ENCODE results near the gene PMEL. TPM values are rescaled to one million over a fixed set of nuclear protein-coding genes. Genes with fewer than 3 reads are reported as not detected.

PMEL gene
- total RNA-seq, 1 experiment from 2014 or later, result not detected

GRCh38 chr12:55979069-55979468 lies 13.2 kb upstream of the PMEL start:
- CTCF ChIA-PET, result interaction anchor here (0.6 to 0.8 kb wide), 4 partner anchors 10 to 241 kb away, joined by 3 to 5 read pairs (median 3); no protein-coding TSS in a partner anchor
- no TSS peak for BruUV-seq (replicated peaks)
- intact Hi-C loops (cut with micrococcal nuclease), result no loop called here
- no peak for DNase-seq (ENCODE audit: unreplicated experiment)
- H3K9me3 Mint-ChIP-seq (ENCODE audit: unreplicated experiment), result no peaks in the 10 kb centered on the region
- H3K27me3 Mint-ChIP-seq (ENCODE audit: insufficient read depth, unreplicated experiment), result no peaks in the 10 kb centered on the region
- H3K4me3 Mint-ChIP-seq (ENCODE audit: unreplicated experiment), result no peak overlapping the region
- peaks cover 52% of the 10 kb centered on the region for H3K36me3 Mint-ChIP-seq (ENCODE audit: insufficient read depth, unreplicated experiment)
- POLR2A ChIA-PET, result interaction anchor here (1.2 kb wide), 1 partner anchor 9 kb away, joined by 4 read pairs; no protein-coding TSS in a partner anchor
- TF ChIP-seq, protein P1, sequence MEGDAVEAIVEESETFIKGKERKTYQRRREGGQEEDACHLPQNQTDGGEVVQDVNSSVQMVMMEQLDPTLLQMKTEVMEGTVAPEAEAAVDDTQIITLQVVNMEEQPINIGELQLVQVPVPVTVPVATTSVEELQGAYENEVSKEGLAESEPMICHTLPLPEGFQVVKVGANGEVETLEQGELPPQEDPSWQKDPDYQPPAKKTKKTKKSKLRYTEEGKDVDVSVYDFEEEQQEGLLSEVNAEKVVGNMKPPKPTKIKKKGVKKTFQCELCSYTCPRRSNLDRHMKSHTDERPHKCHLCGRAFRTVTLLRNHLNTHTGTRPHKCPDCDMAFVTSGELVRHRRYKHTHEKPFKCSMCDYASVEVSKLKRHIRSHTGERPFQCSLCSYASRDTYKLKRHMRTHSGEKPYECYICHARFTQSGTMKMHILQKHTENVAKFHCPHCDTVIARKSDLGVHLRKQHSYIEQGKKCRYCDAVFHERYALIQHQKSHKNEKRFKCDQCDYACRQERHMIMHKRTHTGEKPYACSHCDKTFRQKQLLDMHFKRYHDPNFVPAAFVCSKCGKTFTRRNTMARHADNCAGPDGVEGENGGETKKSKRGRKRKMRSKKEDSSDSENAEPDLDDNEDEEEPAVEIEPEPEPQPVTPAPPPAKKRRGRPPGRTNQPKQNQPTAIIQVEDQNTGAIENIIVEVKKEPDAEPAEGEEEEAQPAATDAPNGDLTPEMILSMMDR (IDR thresholded peaks at IDR 0.05; ENCODE audit: unreplicated experiment), result no peak
- H3K4me1 Mint-ChIP-seq (ENCODE audit: insufficient read depth, unreplicated experiment), result peaks cover 12% of the 10 kb centered on the region
- no peak overlapping the region for H3K27ac Mint-ChIP-seq (ENCODE audit: low read depth, unreplicated experiment)

DNA sequence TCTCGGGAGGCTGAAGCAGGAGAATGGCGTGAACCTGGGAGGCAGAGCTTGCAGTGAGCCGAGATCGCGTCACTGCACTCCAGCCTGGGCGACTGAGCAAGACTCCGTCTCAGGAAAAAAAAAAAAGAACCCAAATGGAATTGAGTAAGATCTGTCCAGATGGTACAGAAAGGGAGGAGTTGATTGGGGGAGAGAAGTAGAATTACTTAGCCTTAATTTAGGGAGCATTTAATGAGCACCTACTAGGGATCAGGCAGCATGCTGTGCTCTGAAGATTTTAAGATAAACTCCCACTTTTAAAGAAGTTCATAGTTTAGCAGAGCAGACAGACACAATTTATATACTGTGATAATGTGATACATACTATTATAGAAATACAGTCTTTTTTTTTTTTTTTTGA lies 12.6 kb upstream of the PMEL start:
- BruUV-seq (replicated peaks), result no TSS peak
- H3K27me3 Mint-ChIP-seq (ENCODE audit: insufficient read depth, unreplicated experiment), result no peaks in the 10 kb centered on the region
- H3K27ac Mint-ChIP-seq (ENCODE audit: low read depth, unreplicated experiment), result no peak overlapping the region
- intact Hi-C loops (cut with micrococcal nuclease), result no loop called here
- no peaks in the 10 kb centered on the region for H3K9me3 Mint-ChIP-seq (ENCODE audit: unreplicated experiment)
- H3K4me1 Mint-ChIP-seq (ENCODE audit: insufficient read depth, unreplicated experiment), result peaks cover 12% of the 10 kb centered on the region
- H3K36me3 Mint-ChIP-seq (ENCODE audit: insufficient read depth, unreplicated experiment), result peaks cover 45% of the 10 kb centered on the region
- DNase-seq (ENCODE audit: unreplicated experiment), result no peak
- H3K4me3 Mint-ChIP-seq (ENCODE audit: unreplicated experiment), result no peak overlapping the region
- TF ChIP-seq, protein P1 (IDR thresholded peaks at IDR 0.05; ENCODE audit: unreplicated experiment), result no peak
- ChIA-PET CTCF (interaction anchor here (0.8 to 1.0 kb wide), 2 partner anchors 11 to 52 kb away, joined by 3 read pairs; no protein-coding TSS in a partner anchor), POLR2A (interaction anchor here (1.2 kb wide), 1 partner anchor 9 kb away, joined by 4 read pairs; no protein-coding TSS in a partner anchor)

GRCh38 chr12:55974308-55974730 lies 8.5 kb upstream of the PMEL start:
- Mint-ChIP-seq H3K27ac (ENCODE audit: low read depth, unreplicated experiment) (no peak overlapping the region), H3K36me3 (ENCODE audit: insufficient read depth, unreplicated experiment) (peaks cover 28% of the 10 kb centered on the region), H3K9me3 (ENCODE audit: unreplicated experiment) (no peaks in the 10 kb centered on the region), H3K4me3 (ENCODE audit: unreplicated experiment) (no peak overlapping the region), H3K27me3 (ENCODE audit: insufficient read depth, unreplicated experiment) (no peaks in the 10 kb centered on the region), H3K4me1 (ENCODE audit: insufficient read depth, unreplicated experiment) (peaks cover 25% of the 10 kb centered on the region)
- intact Hi-C loops (cut with micrococcal nuclease), result no loop called here
- TF ChIP-seq, protein P1 (IDR thresholded peaks at IDR 0.05; ENCODE audit: unreplicated experiment), result no peak
- peak; percentile 47 for DNase-seq (ENCODE audit: unreplicated experiment)
- ChIA-PET POLR2A (interaction anchor here (0.6 to 3.6 kb wide), 41 partner anchors 8 to 325 kb away, joined by 3 to 140 read pairs (median 7); partner anchors contain the start of genes CD63, DGKA, DNAJC14 and ESYT1), CTCF (interaction anchor here (0.6 to 2.3 kb wide), 13 partner anchors 8 to 1556 kb away, joined by 3 to 14 read pairs (median 3); partner anchors contain the start of genes DGKA and SUOX)
- BruUV-seq (replicated peaks), result no TSS peak

DNA sequence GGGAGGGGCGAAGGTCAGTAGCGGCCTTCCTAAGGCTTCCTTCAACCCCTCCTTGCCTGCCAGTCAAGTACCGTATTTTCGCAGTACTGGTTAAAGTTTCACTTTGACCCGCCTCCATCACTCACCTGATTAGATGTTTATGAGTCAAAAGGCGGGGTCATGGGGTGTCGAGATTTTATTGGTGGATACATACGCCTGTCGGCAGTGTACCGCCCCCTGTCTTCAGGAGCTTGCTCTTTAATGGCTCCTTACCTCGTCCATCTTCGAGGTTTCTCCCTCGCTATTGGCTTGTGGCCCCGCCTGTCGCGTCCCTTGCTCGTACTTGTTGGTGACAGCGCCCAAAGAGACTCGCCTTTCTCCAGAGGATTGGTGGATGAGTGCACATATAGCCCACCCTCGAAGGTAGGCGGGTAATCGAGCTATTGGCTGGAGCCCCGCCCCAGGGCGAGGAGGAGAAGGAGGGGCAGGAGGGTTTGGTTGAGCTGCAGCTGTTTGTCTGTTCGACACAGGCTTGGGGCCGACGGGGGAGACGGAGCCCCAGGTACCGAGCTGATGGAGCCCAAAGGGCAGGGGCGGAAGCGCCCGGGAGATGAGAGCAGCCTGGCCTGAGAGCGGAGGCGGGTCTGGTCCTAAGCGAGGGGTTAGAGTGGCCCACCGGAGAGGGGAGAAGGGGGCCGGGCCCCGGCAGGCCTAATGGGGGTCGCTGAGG lies 7.9 kb upstream of the PMEL start, which contains the start of gene RAB5B:
Gene RAB5B, plus strand, starts transcription at position 480 of the 709 bp plus-strand sequence. CDS start 12,883 bp downstream, outside the sequence.
- intact Hi-C loops (cut with micrococcal nuclease), result loop anchor here (1.0 to 2.0 kb wide), 2 partner anchors 17 to 41 kb away; no protein-coding TSS in a partner anchor
- no peak within 1 kb of the TSS for H3K27ac Mint-ChIP-seq (ENCODE audit: low read depth, unreplicated experiment)
- POLR2A ChIA-PET, result interaction anchor here (0.6 to 3.6 kb wide), 48 partner anchors 8 to 1593 kb away, joined by 3 to 140 read pairs (median 5); partner anchors contain the start of genes CD63, DGKA, DNAJC14 and ESYT1

More for the DNA sequence above, 7.9 kb upstream of the PMEL start, which contains the start of gene RAB5B:
- Mint-ChIP-seq H3K36me3 (ENCODE audit: insufficient read depth, unreplicated experiment) (peaks cover 28% of the 10 kb centered on the region), H3K4me1 (ENCODE audit: insufficient read depth, unreplicated experiment) (peaks cover 25% of the 10 kb centered on the region), H3K9me3 (ENCODE audit: unreplicated experiment) (no peaks in the 10 kb centered on the region), H3K27me3 (ENCODE audit: insufficient read depth, unreplicated experiment) (no peaks in the 10 kb centered on the region), H3K4me3 (ENCODE audit: unreplicated experiment) (no peak within 1 kb of the TSS)
- TF ChIP-seq, protein P1 (IDR thresholded peaks at IDR 0.05; ENCODE audit: unreplicated experiment), result no peak
- CTCF ChIA-PET, result interaction anchor here (0.6 to 2.3 kb wide), 10 partner anchors 9 to 445 kb away, joined by 3 to 14 read pairs (median 4); partner anchors contain the start of gene DGKA
- BruUV-seq (replicated peaks), result no TSS peak
- DNase-seq (ENCODE audit: unreplicated experiment), result peak; percentile 100

All from MCF 10A (cell line).